ENCODE measurements around the gene TCTN1.
A peak's percentile ranks its signal among the peaks of the same experiment; 100 is the strongest.
"Not testable (repeated sequence)": the region's sequence is repeated elsewhere in the genome, so short reads cannot be mapped to it uniquely, and the experiment has no call there.

Gene TCTN1

GRCh38 chr12:110592919-110593318 lies 21.0 kb upstream of the TCTN1 start:
- not testable (repeated sequence) for H3K4me3 Mint-ChIP-seq

GRCh38 chr12:110597885-110598284 lies 16.0 kb upstream of the TCTN1 start:
- no peak for ATAC-seq (replicated peaks)
- DNase-seq: no peak
- peaks cover 3 to 6% of the 10 kb centered on the region in 2 donors for H3K4me1 Mint-ChIP-seq (ENCODE audit: low read depth in 2 of 2)
- no peak overlapping the region for H3K4me3 Mint-ChIP-seq
- H3K36me3 Mint-ChIP-seq (ENCODE audit: insufficient read depth): peaks cover 7% of the 10 kb centered on the region
- no peak overlapping the region for H3K27ac Mint-ChIP-seq
- H3K27me3 Mint-ChIP-seq: no peaks in the 10 kb centered on the region
- H3K9me3 Mint-ChIP-seq: no peaks in the 10 kb centered on the region

More at GRCh38 chr12:110592919-110593318, 21.0 kb upstream of the TCTN1 start:
- not testable (repeated sequence) for ATAC-seq (replicated peaks); H3K9me3 Mint-ChIP-seq; H3K36me3 Mint-ChIP-seq (ENCODE audit: insufficient read depth); H3K27me3 Mint-ChIP-seq; H3K27ac Mint-ChIP-seq; H3K4me1 Mint-ChIP-seq (ENCODE audit: low read depth in 2 of 2); DNase-seq

GRCh38 chr12:110599334-110599733 lies 14.6 kb upstream of the TCTN1 start:
- Mint-ChIP-seq H3K27me3 (no peaks in the 10 kb centered on the region), H3K4me1 (ENCODE audit: low read depth in 2 of 2) (peaks cover 3 to 6% of the 10 kb centered on the region in 2 donors), H3K27ac (no peak overlapping the region), H3K4me3 (no peak overlapping the region), H3K9me3 (no peaks in the 10 kb centered on the region), H3K36me3 (ENCODE audit: insufficient read depth) (peaks cover 7% of the 10 kb centered on the region)
- DNase-seq: no peak
- ATAC-seq (replicated peaks): no peak

- Mint-ChIP-seq H3K4me1 (ENCODE audit: low read depth in 2 of 2) (peaks cover 3 to 6% of the 10 kb centered on the region in 2 donors), H3K36me3 (ENCODE audit: insufficient read depth) (peaks cover 7% of the 10 kb centered on the region), H3K27ac (no peak overlapping the region), H3K4me3 (no peak overlapping the region), H3K27me3 (no peaks in the 10 kb centered on the region), H3K9me3 (no peaks in the 10 kb centered on the region)
- ATAC-seq (replicated peaks) (no peak), DNase-seq (no peak)
Measured at GRCh38 chr12:110600254-110600653, 13.7 kb upstream of the TCTN1 start.

GRCh38 chr12:110602085-110602814 lies 11.7 kb upstream of the TCTN1 start:
- not testable (repeated sequence) for H3K36me3 Mint-ChIP-seq (ENCODE audit: insufficient read depth); H3K4me1 Mint-ChIP-seq (ENCODE audit: low read depth in 2 of 2); H3K27me3 Mint-ChIP-seq; H3K27ac Mint-ChIP-seq; H3K9me3 Mint-ChIP-seq; H3K4me3 Mint-ChIP-seq
- peak; percentile 33 to 49 (median 38) for DNase-seq
- peak; percentile 87 for ATAC-seq (replicated peaks)

- H3K27ac Mint-ChIP-seq: peak overlapping the region; percentile 82 to 96
- DNase-seq: no peak
- H3K4me1 Mint-ChIP-seq (ENCODE audit: low read depth in 2 of 2): peaks cover 4 to 7% of the 10 kb centered on the region in 2 donors
- no peaks in the 10 kb centered on the region for H3K9me3 Mint-ChIP-seq
- no peak for ATAC-seq (replicated peaks)
- H3K36me3 Mint-ChIP-seq (ENCODE audit: insufficient read depth): peaks cover 3% of the 10 kb centered on the region
- no peaks in the 10 kb centered on the region for H3K27me3 Mint-ChIP-seq
- peak overlapping the region; percentile 72 to 90 for H3K4me3 Mint-ChIP-seq
Measured at GRCh38 chr12:110606253-110606611, 7.7 kb upstream of the TCTN1 start.

- H3K27ac Mint-ChIP-seq: peak overlapping the region; percentile 87 to 89
- H3K9me3 Mint-ChIP-seq: no peaks in the 10 kb centered on the region
- H3K4me3 Mint-ChIP-seq: peak overlapping the region; percentile 77 to 81
- H3K27me3 Mint-ChIP-seq: no peaks in the 10 kb centered on the region
- peaks cover 4% of the 10 kb centered on the region for H3K36me3 Mint-ChIP-seq (ENCODE audit: insufficient read depth)
- DNase-seq: no peak
- peaks cover 0 to 5% of the 10 kb centered on the region in 2 donors for H3K4me1 Mint-ChIP-seq (ENCODE audit: low read depth in 2 of 2)
- no peak for ATAC-seq (replicated peaks)
Measured at GRCh38 chr12:110613071-110613770, 708 bp upstream of the TCTN1 start.

GRCh38 chr12:110615171-110615570 lies 1.2 kb downstream of the TCTN1 start:
- Mint-ChIP-seq H3K4me3 (peak overlapping the region in 1 of 2 donors; percentile 27), H3K27ac (peak overlapping the region in 1 of 2 donors; percentile 87), H3K27me3 (no peaks in the 10 kb centered on the region), H3K36me3 (ENCODE audit: insufficient read depth) (peaks cover 4% of the 10 kb centered on the region), H3K9me3 (no peaks in the 10 kb centered on the region), H3K4me1 (ENCODE audit: low read depth in 2 of 2) (peaks cover 0 to 5% of the 10 kb centered on the region in 2 donors)
- ATAC-seq (replicated peaks): no peak
- no peak for DNase-seq

- Mint-ChIP-seq H3K27me3 (no peaks in the 10 kb centered on the region), H3K4me3 (no peak overlapping the region)
Measured at GRCh38 chr12:110616471-110617115, 2.7 kb downstream of the TCTN1 start.

GRCh38 chr12:110619534-110619953 lies 5.6 kb downstream of the TCTN1 start:
- H3K36me3 Mint-ChIP-seq (ENCODE audit: insufficient read depth): no peaks in the 10 kb centered on the region
- DNase-seq: no peak
- H3K9me3 Mint-ChIP-seq: no peaks in the 10 kb centered on the region
- no peaks in the 10 kb centered on the region for H3K27me3 Mint-ChIP-seq
- no peak overlapping the region for H3K27ac Mint-ChIP-seq
- ATAC-seq (replicated peaks): no peak
- no peak overlapping the region for H3K4me3 Mint-ChIP-seq
- H3K4me1 Mint-ChIP-seq (ENCODE audit: low read depth in 2 of 2): peaks cover 0 to 2% of the 10 kb centered on the region in 2 donors

More at GRCh38 chr12:110616471-110617115, 2.7 kb downstream of the TCTN1 start:
- Mint-ChIP-seq H3K27ac (no peak overlapping the region), H3K4me1 (ENCODE audit: low read depth in 2 of 2) (peaks cover 0 to 5% of the 10 kb centered on the region in 2 donors), H3K36me3 (ENCODE audit: insufficient read depth) (peaks cover 4% of the 10 kb centered on the region), H3K9me3 (no peaks in the 10 kb centered on the region)
- DNase-seq (no peak), ATAC-seq (replicated peaks) (no peak)

- ATAC-seq (replicated peaks): no peak
- DNase-seq: no peak
- Mint-ChIP-seq H3K36me3 (ENCODE audit: insufficient read depth) (peaks cover 4% of the 10 kb centered on the region), H3K27me3 (no peaks in the 10 kb centered on the region), H3K9me3 (no peaks in the 10 kb centered on the region), H3K4me3 (no peak overlapping the region), H3K4me1 (ENCODE audit: low read depth in 2 of 2) (no peaks in the 10 kb centered on the region), H3K27ac (no peak overlapping the region)
Measured at GRCh38 chr12:110622582-110622981, 8.7 kb downstream of the TCTN1 start.

- DNase-seq (no peak), ATAC-seq (replicated peaks) (no peak)
- no peaks in the 10 kb centered on the region for H3K9me3 Mint-ChIP-seq
- no peaks in the 10 kb centered on the region for H3K4me1 Mint-ChIP-seq (ENCODE audit: low read depth in 2 of 2)
- H3K27ac Mint-ChIP-seq: no peak overlapping the region
- no peak overlapping the region for H3K4me3 Mint-ChIP-seq
- H3K36me3 Mint-ChIP-seq (ENCODE audit: insufficient read depth): peaks cover 4% of the 10 kb centered on the region
- no peaks in the 10 kb centered on the region for H3K27me3 Mint-ChIP-seq
Measured at GRCh38 chr12:110627500-110628195, 13.7 kb downstream of the TCTN1 start.

GRCh38 chr12:110635055-110635454 lies 21.1 kb downstream of the TCTN1 start:
- DNase-seq: no peak
- H3K4me3 Mint-ChIP-seq: no peak overlapping the region
- no peaks in the 10 kb centered on the region for H3K9me3 Mint-ChIP-seq
- no peaks in the 10 kb centered on the region for H3K27me3 Mint-ChIP-seq
- H3K4me1 Mint-ChIP-seq (ENCODE audit: low read depth in 2 of 2): no peaks in the 10 kb centered on the region
- ATAC-seq (replicated peaks): no peak
- no peak overlapping the region for H3K27ac Mint-ChIP-seq
- H3K36me3 Mint-ChIP-seq (ENCODE audit: insufficient read depth): no peaks in the 10 kb centered on the region

All from effector memory CD8-positive, alpha-beta T cell (primary cell).